ENCODE data around the gene CBX8.
A peak's percentile ranks its signal among the peaks of the same experiment; 100 is the strongest.

Gene CBX8

DNA sequence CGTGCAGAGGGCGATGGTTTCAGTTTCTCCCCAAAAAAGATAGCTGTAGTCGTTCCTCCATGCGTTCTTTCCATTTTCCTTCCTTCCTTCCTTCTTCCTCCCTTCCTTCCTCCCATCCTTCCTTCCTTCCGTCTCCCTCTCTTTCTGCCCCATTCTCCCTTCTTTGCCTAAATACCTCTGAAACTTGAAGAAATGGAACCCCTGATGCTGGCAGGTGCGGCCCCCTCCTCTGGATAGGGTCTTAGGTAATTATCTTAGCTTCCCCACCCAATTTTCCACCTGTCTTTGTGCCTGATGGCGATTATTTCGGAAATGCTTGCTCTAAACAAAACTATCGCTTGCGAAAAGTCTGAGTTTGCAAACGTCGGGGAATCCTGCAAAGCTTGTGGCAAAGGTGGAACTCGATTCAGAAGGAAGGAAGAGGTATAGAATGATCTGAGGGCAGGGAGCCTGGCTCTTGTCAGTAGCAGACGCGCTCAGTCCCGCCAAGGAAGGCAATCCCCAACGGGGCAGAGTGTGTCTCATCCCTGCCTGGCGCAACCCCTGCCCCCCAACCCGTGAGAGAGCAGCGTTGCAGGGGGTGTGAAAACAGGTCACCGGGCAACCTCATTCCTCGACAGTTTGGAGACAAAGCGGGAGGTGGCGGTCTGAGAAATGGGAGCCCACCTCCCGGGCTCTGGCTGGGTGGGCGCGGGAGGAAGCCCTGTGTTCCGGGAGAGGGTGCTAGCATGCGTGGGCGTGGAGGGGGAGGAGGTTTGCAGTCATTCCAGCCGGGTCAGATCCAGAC lies 2.9 kb upstream of the CBX8 start:
- H3K9ac ChIP-seq (ENCODE audit: low read depth, low read length), result no peak overlapping the region

DNA sequence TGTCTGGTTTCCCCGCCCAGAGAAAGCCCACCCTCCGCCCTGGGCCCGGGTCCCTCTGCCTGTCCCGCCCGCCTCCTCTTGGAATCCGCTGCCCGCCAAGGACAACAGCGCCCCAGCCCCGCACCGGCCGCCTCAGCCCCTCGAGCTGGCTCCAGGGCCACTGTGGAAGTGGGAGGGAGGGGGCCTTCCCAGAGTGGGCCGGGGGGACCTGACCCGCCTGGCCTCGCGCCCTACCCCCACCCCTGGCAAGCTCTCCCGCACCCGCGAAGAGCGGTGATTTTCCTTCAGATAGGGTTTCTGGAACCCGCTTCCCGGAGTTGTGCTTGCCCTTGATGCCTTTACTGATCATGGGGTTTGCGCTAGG lies 2.3 kb upstream of the CBX8 start:
- Histone ChIP-seq H3K4me1 (ENCODE audit: insufficient read depth, low read length) (peaks cover 12% of the 10 kb centered on the region; the same call in 1 of the 2 replicates), H3K9me3 (ENCODE audit: control insufficient read depth, insufficient read depth, low read length) (peaks cover 8% of the 10 kb centered on the region; the same call in 1 of the 2 replicates), H3K9ac (ENCODE audit: low read depth, low read length) (no peak overlapping the region), H3K36me3 (ENCODE audit: insufficient read depth, low read length) (no peaks in the 10 kb centered on the region)

More for the DNA sequence above, 2.9 kb upstream of the CBX8 start:
- H3K9me3 ChIP-seq (ENCODE audit: control insufficient read depth, insufficient read depth, low read length), result peaks cover 8% of the 10 kb centered on the region; the same call in 1 of the 2 replicates
- no peaks in the 10 kb centered on the region for H3K36me3 ChIP-seq (ENCODE audit: insufficient read depth, low read length)
- H3K4me1 ChIP-seq (ENCODE audit: insufficient read depth, low read length), result peaks cover 15% of the 10 kb centered on the region

- Histone ChIP-seq H3K9me3 (ENCODE audit: control insufficient read depth, insufficient read depth, low read length) (peaks cover 8% of the 10 kb centered on the region; the same call in 1 of the 2 replicates), H3K36me3 (ENCODE audit: insufficient read depth, low read length) (no peaks in the 10 kb centered on the region), H3K4me1 (ENCODE audit: insufficient read depth, low read length) (peaks cover 12% of the 10 kb centered on the region; the same call in 1 of the 2 replicates), H3K9ac (ENCODE audit: low read depth, low read length) (peak overlapping the region; percentile 23; the same call in 1 of the 2 replicates)
These were observed 1.7 kb upstream of the CBX8 start for GRCh38 chr17:79798299-79799173.

DNA sequence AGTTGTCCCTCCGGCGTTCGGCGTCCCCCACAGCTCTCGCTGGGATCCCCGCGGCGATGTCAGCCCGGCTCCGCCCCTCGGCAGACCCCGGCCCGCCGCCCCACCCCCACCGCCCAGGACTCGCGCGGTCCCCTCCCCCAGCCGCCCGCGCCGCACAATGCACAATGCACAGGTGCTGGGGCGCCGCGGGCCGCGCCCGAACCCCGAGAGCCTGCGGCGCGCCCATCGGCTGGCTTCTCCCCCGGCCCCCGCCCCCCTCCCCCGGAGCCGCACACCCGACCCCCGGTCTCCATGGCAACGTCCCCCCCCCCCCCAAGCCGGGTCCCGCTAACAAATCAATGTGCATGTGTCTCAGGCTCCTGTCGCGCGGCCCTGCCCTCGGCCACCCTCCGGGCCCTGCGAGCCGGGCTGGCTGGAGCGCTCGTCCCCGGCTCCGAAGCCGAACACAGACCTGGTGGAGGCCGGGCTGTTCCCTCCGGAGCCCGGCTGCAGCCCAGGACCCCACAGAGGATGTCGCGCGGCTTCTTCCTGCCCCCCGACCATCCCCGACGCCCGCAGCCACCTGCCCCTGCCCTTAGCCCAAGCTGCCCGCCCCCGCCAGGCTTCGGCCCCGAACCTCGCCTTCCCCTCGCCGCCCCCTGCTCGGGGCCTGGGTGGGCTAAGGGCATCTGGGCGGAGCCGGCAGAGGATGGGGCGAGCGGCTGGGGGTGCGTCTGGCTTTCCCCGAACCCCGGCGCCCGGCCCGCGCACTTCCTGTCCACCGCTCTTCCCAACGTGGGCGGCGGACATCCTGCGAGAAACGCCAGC lies 818 bp upstream of the CBX8 start:
- Histone ChIP-seq H3K4me1 (ENCODE audit: insufficient read depth, low read length) (peaks cover 12% of the 10 kb centered on the region; the same call in 1 of the 2 replicates), H3K9ac (ENCODE audit: low read depth, low read length) (peak overlapping the region; percentile 23; the same call in 1 of the 2 replicates), H3K9me3 (ENCODE audit: control insufficient read depth, insufficient read depth, low read length) (peaks cover 8% of the 10 kb centered on the region; the same call in 1 of the 2 replicates), H3K36me3 (ENCODE audit: insufficient read depth, low read length) (no peaks in the 10 kb centered on the region)

DNA sequence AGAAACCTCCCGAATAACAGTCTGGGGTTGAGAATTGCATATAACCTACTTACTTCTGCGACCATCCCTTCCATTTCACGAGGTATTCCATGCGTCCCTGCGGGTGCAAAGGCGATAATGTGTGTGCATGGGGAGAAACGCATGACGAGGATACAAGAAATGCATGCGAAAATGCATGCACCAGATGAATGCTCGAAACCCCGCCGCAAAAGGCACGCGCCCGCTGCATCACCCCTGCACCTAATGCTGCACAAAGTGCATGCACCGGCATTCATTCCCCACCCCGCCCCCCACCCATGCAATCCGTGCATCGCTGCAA lies 474 bp downstream of the CBX8 start:
- H3K36me3 ChIP-seq (ENCODE audit: insufficient read depth, low read length), result no peaks in the 10 kb centered on the region
- H3K4me1 ChIP-seq (ENCODE audit: insufficient read depth, low read length), result peaks cover 17% of the 10 kb centered on the region; the same call in 1 of the 2 replicates
- peak overlapping the region; percentile 80 for H3K9ac ChIP-seq (ENCODE audit: low read depth, low read length)
- no peaks in the 10 kb centered on the region for H3K9me3 ChIP-seq (ENCODE audit: control insufficient read depth, insufficient read depth, low read length)

- Histone ChIP-seq H3K9ac (ENCODE audit: low read depth, low read length) (peak overlapping the region; percentile 80; the same call in 1 of the 2 replicates), H3K36me3 (ENCODE audit: insufficient read depth, low read length) (no peaks in the 10 kb centered on the region)
These were observed 958 bp downstream of the CBX8 start for GRCh38 chr17:79795795-79796443.

GRCh38 chr17:79794659-79795511 lies 2.0 kb downstream of the CBX8 start:
- H3K9me3 ChIP-seq (ENCODE audit: control insufficient read depth, insufficient read depth, low read length), result no peaks in the 10 kb centered on the region
- H3K9ac ChIP-seq (ENCODE audit: low read depth, low read length), result peak overlapping the region; percentile 28; the same call in 1 of the 2 replicates
- H3K4me1 ChIP-seq (ENCODE audit: insufficient read depth, low read length), result peaks cover 16% of the 10 kb centered on the region; the same call in 1 of the 2 replicates
- no peaks in the 10 kb centered on the region for H3K36me3 ChIP-seq (ENCODE audit: insufficient read depth, low read length)

More at GRCh38 chr17:79795795-79796443, 958 bp downstream of the CBX8 start:
- Histone ChIP-seq H3K4me1 (ENCODE audit: insufficient read depth, low read length) (peaks cover 19% of the 10 kb centered on the region; the same call in 1 of the 2 replicates), H3K9me3 (ENCODE audit: control insufficient read depth, insufficient read depth, low read length) (no peaks in the 10 kb centered on the region)

DNA sequence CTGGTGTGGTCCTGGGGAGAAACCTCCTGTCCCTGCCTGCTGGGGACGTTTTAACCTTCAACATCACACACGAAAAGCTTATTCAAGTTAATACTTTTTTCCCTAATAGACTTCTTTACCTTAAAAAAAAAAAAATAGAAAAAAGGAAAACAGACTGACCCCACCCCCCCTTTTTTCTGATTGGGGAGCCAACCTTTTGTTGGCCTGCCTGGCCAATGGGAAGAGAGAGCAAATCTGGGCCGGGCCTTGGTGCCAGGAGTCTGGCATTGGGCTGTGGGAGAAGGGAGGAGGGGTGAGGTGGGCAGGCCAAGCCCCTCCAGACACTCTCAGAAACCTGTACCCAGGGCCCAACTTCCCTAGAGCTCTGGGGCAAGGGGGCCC lies 3.0 kb downstream of the CBX8 start:
- H3K36me3 ChIP-seq (ENCODE audit: insufficient read depth, low read length), result no peaks in the 10 kb centered on the region
- H3K9me3 ChIP-seq (ENCODE audit: control insufficient read depth, insufficient read depth, low read length), result no peaks in the 10 kb centered on the region
- peak overlapping the region; percentile 21; the same call in 1 of the 2 replicates for H3K9ac ChIP-seq (ENCODE audit: low read depth, low read length)
- H3K4me1 ChIP-seq (ENCODE audit: insufficient read depth, low read length), result peaks cover 16% of the 10 kb centered on the region

- peak overlapping the region; percentile 21; the same call in 1 of the 2 replicates for H3K9ac ChIP-seq (ENCODE audit: low read depth, low read length)
- peaks cover 22% of the 10 kb centered on the region for H3K4me1 ChIP-seq (ENCODE audit: insufficient read depth, low read length)
- no peaks in the 10 kb centered on the region for H3K36me3 ChIP-seq (ENCODE audit: insufficient read depth, low read length)
- no peaks in the 10 kb centered on the region for H3K9me3 ChIP-seq (ENCODE audit: control insufficient read depth, insufficient read depth, low read length)
These were observed 3.6 kb downstream of the CBX8 start for GRCh38 chr17:79792984-79793923.

DNA sequence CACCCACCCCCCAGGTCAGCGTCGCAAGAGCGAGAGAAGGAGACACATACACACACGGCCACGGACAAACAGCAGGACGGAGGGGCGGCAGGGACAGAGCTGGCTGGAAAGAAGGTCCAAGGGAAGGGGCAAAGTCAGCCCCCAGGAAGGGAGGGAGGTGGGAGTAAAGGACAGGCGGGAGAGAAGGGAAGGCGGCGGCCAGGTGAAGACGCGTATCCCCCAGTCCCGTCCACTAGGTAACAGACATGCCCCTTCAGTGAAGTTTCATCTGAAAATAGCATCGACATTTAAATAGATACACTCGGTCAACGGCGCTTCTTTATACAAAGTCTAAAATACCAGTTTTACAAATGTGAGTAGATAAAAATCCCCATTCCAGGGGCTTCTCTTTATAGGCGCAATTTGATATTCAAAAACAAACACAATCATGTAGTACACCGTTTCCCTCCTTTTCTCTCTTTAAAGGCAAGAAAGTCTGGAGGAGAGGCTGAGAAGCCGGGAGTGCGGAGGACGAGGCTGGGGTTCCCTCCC lies 4.5 kb downstream of the CBX8 start:
- H3K9me3 ChIP-seq (ENCODE audit: control insufficient read depth, insufficient read depth, low read length), result no peaks in the 10 kb centered on the region
- no peaks in the 10 kb centered on the region for H3K36me3 ChIP-seq (ENCODE audit: insufficient read depth, low read length)
- peaks cover 23% of the 10 kb centered on the region for H3K4me1 ChIP-seq (ENCODE audit: insufficient read depth, low read length)
- H3K9ac ChIP-seq (ENCODE audit: low read depth, low read length), result no peak overlapping the region; the same call in 1 of the 2 replicates

DNA sequence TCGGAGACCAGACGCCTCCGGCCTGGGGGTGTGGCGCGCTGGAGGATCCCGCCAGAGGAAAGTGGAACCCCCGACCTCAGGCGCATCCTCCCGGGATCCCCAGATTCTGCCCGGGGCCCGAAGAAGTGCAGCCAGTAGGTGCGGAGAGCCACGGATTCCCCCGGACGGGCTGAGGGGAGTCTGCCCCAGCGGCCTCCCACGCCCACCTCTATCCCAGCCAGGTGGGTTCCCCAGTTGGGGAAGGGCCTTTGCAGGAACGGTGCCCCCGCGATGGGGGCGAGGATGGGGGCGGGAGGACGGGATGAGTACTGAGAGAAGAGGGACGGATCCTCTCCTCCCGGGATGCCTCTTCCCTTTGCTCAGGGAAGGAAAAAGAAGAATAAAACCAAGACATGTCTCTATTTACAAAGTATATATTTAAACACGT lies 5.1 kb downstream of the CBX8 start:
- no peaks in the 10 kb centered on the region for H3K36me3 ChIP-seq (ENCODE audit: insufficient read depth, low read length)
- H3K9ac ChIP-seq (ENCODE audit: low read depth, low read length), result no peak overlapping the region
- no peaks in the 10 kb centered on the region for H3K9me3 ChIP-seq (ENCODE audit: control insufficient read depth, insufficient read depth, low read length)
- peaks cover 23% of the 10 kb centered on the region for H3K4me1 ChIP-seq (ENCODE audit: insufficient read depth, low read length)

Data from ES-I3 (cell line).